Naive thymus-derived CD4-positive, alpha-beta T cell (primary cell): ENCODE measurements around the gene CREBBP. TPM values are rescaled to one million over a fixed set of nuclear protein-coding genes. Genes with fewer than 3 reads are reported as not detected.
A peak's percentile ranks its signal among the peaks of the same experiment; 100 is the strongest.

ENCODE experiments used
- ATAC-seq: fragments of 150-1000 bp; cut with Tn5 transposase; 2 replicates; pipeline ENCODE4 v1.10.0; 2021; ENCODE audit warnings: mild to moderate bottlenecking, moderate library complexity
- CTCF ChIA-PET: fragments of 350-600 bp; sonication (Branson Sonifier 250); formaldehyde crosslinking; loops from one replicate; lab custom pipeline; 2021; ENCODE audit warnings: antibody characterized with exemption; lab: Charles Lee
- POLR2A ChIA-PET: fragments of 350-600 bp; sonication (Branson Sonifier 250); formaldehyde crosslinking; loops from one replicate; lab custom pipeline; 2021; ENCODE audit warnings: antibody characterized with exemption, inconsistent platforms; lab: Charles Lee
- DNase-seq, 9 donors: peaks; one replicate each; pipeline versions ENCODE4 v3.0.0 to v3.0.0-alpha.2; 2020 to 2022; ENCODE audit warnings: mixed read lengths in 1 of 9
- H3K27ac ChIP-seq: one replicate; pipeline ENCODE4 v1.7.0; 2013; ENCODE audit warnings: mild to moderate bottlenecking, low read depth, low read length, moderate library complexity
- H3K27me3 ChIP-seq, 2 donors: one replicate each; pipeline ENCODE4 v1.7.0; 2013; ENCODE audit warnings: low read length in 2 of 2, mild to moderate bottlenecking in 2 of 2, moderate library complexity in 2 of 2; ENCODE audit not compliant: control insufficient read depth in 2 of 2, insufficient read depth in 2 of 2
- H3K36me3 ChIP-seq, 3 experiments: 1 replicate in 2 of 3; 2 replicates in 1 of 3; pipeline ENCODE4 v1.7.0; 2013; ENCODE audit warnings: low read length in 3 of 3, mild to moderate bottlenecking in 3 of 3, moderate library complexity in 1 of 3; ENCODE audit not compliant: insufficient read depth in 3 of 3, control insufficient read depth in 2 of 3
- H3K4me1 ChIP-seq, 2 donors: one replicate each; pipeline ENCODE4 v1.7.0; 2013; ENCODE audit warnings: low read length in 2 of 2, mild to moderate bottlenecking in 2 of 2, moderate library complexity in 1 of 2; ENCODE audit not compliant: control insufficient read depth in 2 of 2, insufficient read depth in 2 of 2
- H3K4me3 ChIP-seq: 2 replicates; pipeline ENCODE4 v1.7.0; 2013; ENCODE audit warnings: mild to moderate bottlenecking, low read length
- H3K9me3 ChIP-seq, 3 experiments: 1 replicate in 2 of 3; 2 replicates in 1 of 3; pipeline ENCODE4 v1.7.0; 2013; ENCODE audit warnings: low read length in 3 of 3; ENCODE audit not compliant: control insufficient read depth in 2 of 3
- H3K27ac Mint-ChIP-seq, 9 donors: one replicate each; pipeline ENCODE4 v1.8.0; 2020 to 2022; ENCODE audit warnings: mixed read lengths in 9 of 9, mild to moderate bottlenecking in 8 of 9, moderate library complexity in 5 of 9, inconsistent platforms in 2 of 9
- H3K27me3 Mint-ChIP-seq, 5 donors: one replicate each; pipeline ENCODE4 v1.8.0; 2021 to 2022; ENCODE audit warnings: mixed read lengths in 5 of 5, mild to moderate bottlenecking in 1 of 5
- H3K36me3 Mint-ChIP-seq, 5 donors: one replicate each; pipeline ENCODE4 v1.8.0; 2020 to 2022; ENCODE audit warnings: mixed read lengths in 5 of 5, mild to moderate bottlenecking in 3 of 5, inconsistent platforms in 1 of 5
- H3K4me1 Mint-ChIP-seq, 7 donors: one replicate each; pipeline ENCODE4 v1.8.0; 2020 to 2022; ENCODE audit warnings: mixed read lengths in 7 of 7, mild to moderate bottlenecking in 3 of 7, inconsistent platforms in 1 of 7
- H3K4me3 Mint-ChIP-seq, 10 donors: one replicate each; pipeline ENCODE4 v1.8.0; 2020 to 2022; ENCODE audit warnings: mild to moderate bottlenecking in 10 of 10, mixed read lengths in 10 of 10, moderate library complexity in 6 of 10, inconsistent platforms in 2 of 10
- H3K9me3 Mint-ChIP-seq, 11 donors: one replicate each; pipeline ENCODE4 v1.8.0; 2020 to 2022; ENCODE audit warnings: mixed read lengths in 11 of 11, mild to moderate bottlenecking in 4 of 11, inconsistent platforms in 1 of 11, moderate library complexity in 1 of 11
- intact Hi-C, 2 donors: fragments of 100-400 bp; cut with micrococcal nuclease; formaldehyde crosslinking; loops; one replicate each; pipeline ENCODE4 v1.15.1; 2023
- polyA plus RNA-seq, 2 donors: library from polyadenylated mRNA; unstranded; fragments of 300-500 nt; fragmentation: Illumina TruSeq; gene quantifications; one replicate each; pipeline ENCODE4 v1.2.3, GENCODE V29; 2021
- total RNA-seq, 6 experiments: library from RNA in 5 of 6; stranded (reverse) in 5 of 6; gene quantifications; 1 replicate in 5 of 6; 2 replicates in 1 of 6; pipeline ENCODE4 v1.2.3 and lab custom pipeline; 2021 to 2026

Gene CREBBP
- total and polyA plus RNA-seq, 7 experiments from 2014 or later, result 10.5 to 194 (median 126) TPM

GRCh38 chr16:3732171-3732570, 148.3 kb downstream of the CREBBP start:
- peaks cover 0 to 3% (median 0%) of the 10 kb centered on the region in 11 donors for H3K9me3 Mint-ChIP-seq
- no peak for DNase-seq

DNA sequence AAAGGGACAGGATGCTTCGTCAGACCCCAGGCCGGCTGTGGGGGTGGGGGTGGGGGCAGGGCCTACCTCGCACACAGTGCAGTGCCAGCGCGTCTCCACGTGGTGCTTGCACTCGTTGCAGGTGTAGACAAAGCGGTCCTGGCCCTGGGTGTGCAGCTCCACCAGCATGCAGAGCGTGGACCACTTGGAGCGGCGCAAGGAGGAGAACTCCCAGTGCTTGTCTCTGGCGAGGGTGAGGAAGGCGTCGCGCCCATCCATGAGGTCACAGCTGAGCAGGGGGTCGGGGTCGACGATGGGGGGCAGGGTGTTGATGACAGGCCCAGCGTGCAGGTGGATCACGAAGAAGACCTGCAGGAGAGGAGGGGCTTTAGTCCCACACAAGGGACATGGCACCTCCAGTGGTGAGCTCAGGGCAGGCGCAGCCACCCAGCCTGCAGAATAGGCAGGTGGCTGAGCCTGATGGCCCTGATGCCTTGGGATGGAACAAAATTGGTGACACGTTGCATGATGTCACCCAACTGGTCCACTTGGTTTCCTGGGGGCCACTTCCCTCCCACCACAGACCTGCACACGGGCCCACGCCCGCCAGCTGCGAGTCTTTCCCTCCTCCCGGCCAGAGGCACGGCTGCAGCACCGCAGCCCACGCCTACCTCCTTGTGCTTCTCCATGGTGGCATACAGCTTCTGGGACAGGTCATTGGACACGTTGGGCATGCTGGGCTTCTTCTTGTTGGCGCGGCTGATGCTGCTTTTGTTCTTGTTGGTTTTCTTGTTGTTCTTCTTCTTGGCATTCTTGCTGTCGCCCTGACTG, 149.2 kb downstream of the CREBBP start:
- ATAC-seq, result no peak
- Histone ChIP-seq H3K36me3 (peaks cover 9 to 90% (median 29%) of the 10 kb centered on the region in 3 experiments), H3K4me3 (no peak overlapping the region), H3K4me1 (no peaks in the 10 kb centered on the region), H3K9me3 (no peaks in the 10 kb centered on the region), H3K27me3 (no peaks in the 10 kb centered on the region), H3K27ac (no peak overlapping the region)
- intact Hi-C loops, result no loop called here
- no peak for DNase-seq
- Mint-ChIP-seq H3K36me3 (peaks cover 19 to 58% (median 26%) of the 10 kb centered on the region in 5 donors), H3K4me3 (peak overlapping the region in 1 of 10 donors; percentile 36), H3K9me3 (peaks cover 0 to 3% (median 0%) of the 10 kb centered on the region in 11 donors), H3K27me3 (no peaks in the 10 kb centered on the region), H3K4me1 (peaks cover 0 to 7% (median 0%) of the 10 kb centered on the region in 7 donors), H3K27ac (peak overlapping the region in 2 of 9 donors; percentile 44 to 47)
- ChIA-PET POLR2A (interaction anchor here (0.6 to 0.7 kb wide), 2 partner anchors 14 to 105 kb away, joined by 3 to 4 read pairs; partner anchors contain the start of gene TRAP1), CTCF (no interaction called here)

More at GRCh38 chr16:3732171-3732570, 148.3 kb downstream of the CREBBP start:
- H3K36me3 Mint-ChIP-seq, result peaks cover 27 to 62% (median 34%) of the 10 kb centered on the region in 5 donors
- Histone ChIP-seq H3K4me1 (no peaks in the 10 kb centered on the region), H3K9me3 (no peaks in the 10 kb centered on the region), H3K36me3 (peaks cover 9 to 93% (median 31%) of the 10 kb centered on the region in 3 experiments), H3K4me3 (no peak overlapping the region), H3K27me3 (no peaks in the 10 kb centered on the region), H3K27ac (no peak overlapping the region)
- intact Hi-C loops, result no loop called here
- CTCF ChIA-PET, result no interaction called here
- no peak overlapping the region for H3K4me3 Mint-ChIP-seq
- H3K4me1 Mint-ChIP-seq, result peaks cover 0 to 7% (median 0%) of the 10 kb centered on the region in 7 donors
- H3K27me3 Mint-ChIP-seq, result no peaks in the 10 kb centered on the region
- ATAC-seq, result no peak
- H3K27ac Mint-ChIP-seq, result peak overlapping the region in 1 of 9 donors; percentile 44
- POLR2A ChIA-PET, result interaction anchor here (0.7 kb wide), 1 partner anchor 15 kb away, joined by 4 read pairs; the partner anchor contains the start of gene TRAP1

DNA sequence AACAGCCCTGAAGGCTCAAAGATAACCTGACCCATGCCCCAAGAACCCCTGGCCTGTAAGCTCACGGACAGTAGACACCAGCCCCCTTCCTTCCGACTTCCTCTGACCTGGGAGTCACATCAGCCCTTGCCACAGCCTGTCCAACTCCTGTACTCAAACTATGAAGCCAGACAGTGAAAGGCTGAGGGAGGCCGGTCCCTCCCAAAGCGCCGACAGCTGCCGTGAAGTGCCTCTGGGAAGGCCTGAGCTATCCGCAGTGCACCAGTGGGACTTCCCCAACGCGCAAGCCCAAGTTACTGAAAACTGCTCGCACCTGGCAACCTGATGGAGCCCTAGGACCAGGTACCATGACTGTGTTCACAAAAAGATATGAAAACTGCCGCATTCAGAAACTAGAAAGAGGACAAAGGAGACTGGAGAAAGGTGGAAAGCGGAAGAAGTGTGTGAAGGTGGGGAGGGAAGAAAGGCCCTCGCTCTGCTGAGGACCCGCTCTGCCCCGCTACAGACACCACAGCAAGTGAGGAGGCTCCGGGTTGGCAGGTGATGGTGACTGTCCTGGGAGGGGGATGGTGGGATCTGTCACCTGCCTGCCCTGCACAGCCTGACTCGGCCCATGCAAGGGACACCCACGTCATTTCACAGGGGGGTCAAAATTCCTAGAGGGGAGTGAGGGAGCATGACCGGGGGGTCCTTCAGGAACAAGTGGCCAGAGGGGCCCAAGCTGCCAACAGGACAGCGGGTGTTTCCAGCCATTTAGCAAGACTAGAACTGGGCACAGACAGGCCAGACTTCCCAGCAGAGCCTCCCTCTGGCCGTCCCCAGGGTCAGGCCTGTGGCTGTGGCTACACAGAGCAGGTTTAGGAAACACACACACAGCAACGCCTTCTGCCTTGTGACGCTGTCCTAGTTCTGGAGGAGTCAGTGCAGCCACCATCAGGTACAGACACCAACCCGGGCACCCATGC, 150.1 kb downstream of the CREBBP start:
- POLR2A ChIA-PET, result no interaction called here
- no peaks in the 10 kb centered on the region for H3K9me3 ChIP-seq
- Mint-ChIP-seq H3K4me1 (peaks cover 0 to 3% (median 0%) of the 10 kb centered on the region in 7 donors), H3K36me3 (peaks cover 14 to 51% (median 20%) of the 10 kb centered on the region in 5 donors), H3K27ac (peak overlapping the region in 3 of 9 donors; percentile 5 to 60 (median 53)), H3K9me3 (peaks cover 0 to 3% (median 0%) of the 10 kb centered on the region in 11 donors), H3K27me3 (no peaks in the 10 kb centered on the region), H3K4me3 (no peak overlapping the region)
- H3K4me3 ChIP-seq, result no peak overlapping the region
- H3K36me3 ChIP-seq, result peaks cover under 1 to 81% (median 20%) of the 10 kb centered on the region in 3 experiments
- ATAC-seq (no peak), DNase-seq (no peak)
- intact Hi-C loops, result no loop called here
- H3K27ac ChIP-seq, result no peak overlapping the region
- H3K4me1 ChIP-seq, result no peaks in the 10 kb centered on the region
- CTCF ChIA-PET, result no interaction called here
- no peaks in the 10 kb centered on the region for H3K27me3 ChIP-seq

DNA sequence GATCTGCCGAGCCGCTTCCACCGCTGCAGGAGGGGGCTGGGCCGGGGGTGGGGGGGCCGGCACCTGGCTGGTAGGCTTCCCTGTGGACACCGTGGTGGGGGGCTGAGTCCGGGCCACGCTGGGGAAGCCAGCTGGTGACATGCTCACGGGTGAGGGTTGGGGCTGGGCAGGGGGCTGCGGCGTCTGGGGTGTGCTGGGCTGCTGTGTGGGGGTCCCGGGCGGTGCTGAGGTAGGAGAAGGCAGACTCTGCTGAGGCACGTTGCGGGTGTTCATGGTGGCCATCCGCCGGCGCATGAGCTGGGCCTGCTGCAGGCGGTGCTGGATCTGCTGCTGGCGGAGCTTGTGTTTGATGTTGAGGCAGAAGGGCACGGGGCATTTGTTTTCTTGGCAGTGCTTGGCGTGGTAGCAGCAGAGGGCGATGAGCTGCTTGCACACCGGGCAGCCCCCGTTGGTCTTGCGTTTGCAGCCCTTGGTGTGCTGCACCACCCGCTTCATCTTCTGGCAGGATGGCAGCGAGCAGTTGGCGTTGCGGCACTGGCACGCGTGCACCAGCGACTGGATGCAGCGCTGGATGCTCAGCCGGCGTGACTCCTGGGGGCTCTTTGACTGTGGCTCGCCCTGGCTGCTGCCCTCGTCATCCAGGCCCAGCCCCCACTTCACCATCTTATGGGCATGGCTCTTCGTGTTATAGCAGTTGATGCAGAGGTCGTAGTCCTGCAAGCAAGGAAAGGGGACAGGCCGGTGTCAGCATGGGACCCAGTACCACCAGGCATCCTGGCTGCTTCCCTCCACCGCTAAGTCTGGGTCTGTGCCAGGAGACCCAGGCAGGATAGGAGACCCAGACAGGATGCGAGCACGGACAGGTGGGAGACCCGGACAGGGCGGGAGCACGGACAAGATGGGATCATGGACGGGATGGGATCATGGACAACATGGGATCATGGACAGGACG, 151.1 kb downstream of the CREBBP start:
- no peaks in the 10 kb centered on the region for H3K9me3 ChIP-seq
- ATAC-seq, result no peak
- H3K36me3 ChIP-seq, result peaks cover 0 to 71% (median 17%) of the 10 kb centered on the region in 3 experiments
- H3K4me3 Mint-ChIP-seq, result no peak overlapping the region
- no peak for DNase-seq
- H3K36me3 Mint-ChIP-seq, result peaks cover 14 to 43% (median 20%) of the 10 kb centered on the region in 5 donors
- peak overlapping the region in 1 of 9 donors; percentile 2 for H3K27ac Mint-ChIP-seq
- H3K27me3 ChIP-seq, result no peaks in the 10 kb centered on the region
- POLR2A ChIA-PET, result no interaction called here
- no peak overlapping the region for H3K27ac ChIP-seq
- H3K4me1 ChIP-seq, result no peaks in the 10 kb centered on the region
- no peaks in the 10 kb centered on the region for H3K27me3 Mint-ChIP-seq
- CTCF ChIA-PET, result no interaction called here
- intact Hi-C loops, result no loop called here
- no peak overlapping the region for H3K4me3 ChIP-seq
- no peaks in the 10 kb centered on the region for H3K9me3 Mint-ChIP-seq
- H3K4me1 Mint-ChIP-seq, result peaks cover 0 to 3% (median 0%) of the 10 kb centered on the region in 7 donors

- Mint-ChIP-seq H3K4me1 (peaks cover 0 to 3% (median 0%) of the 10 kb centered on the region in 7 donors), H3K27ac (peak overlapping the region in 2 of 9 donors; percentile 51 to 72), H3K9me3 (no peaks in the 10 kb centered on the region), H3K36me3 (peaks cover 11 to 37% (median 17%) of the 10 kb centered on the region in 5 donors), H3K4me3 (no peak overlapping the region), H3K27me3 (no peaks in the 10 kb centered on the region)
- DNase-seq, result no peak
- Histone ChIP-seq H3K4me1 (no peaks in the 10 kb centered on the region), H3K36me3 (peaks cover 0 to 64% (median 17%) of the 10 kb centered on the region in 3 experiments), H3K27ac (no peak overlapping the region), H3K9me3 (no peaks in the 10 kb centered on the region), H3K4me3 (no peak overlapping the region), H3K27me3 (no peaks in the 10 kb centered on the region)
- intact Hi-C loops, result no loop called here
- ATAC-seq, result no peak
- ChIA-PET POLR2A (no interaction called here), CTCF (no interaction called here)
These were observed 151.9 kb downstream of the CREBBP start for GRCh38 chr16:3728424-3729160.
